T-cell (primary cell): ENCODE measurements around the gene RETN. TPM values are rescaled to one million over a fixed set of nuclear protein-coding genes. Genes with fewer than 3 reads are reported as not detected.

ENCODE experiments used
- ATAC-seq, 4 experiments: fragments of 200-7000 bp in 3 of 4; fragments of 150-1000 bp in 1 of 4; cut with Tn5 transposase; replicated peaks in 1 of 4; 1 replicate in 3 of 4; 2 replicates in 1 of 4; pipeline ENCODE4 v1.10.0; 2021; ENCODE audit warnings: moderate library complexity in 3 of 4, mild to moderate bottlenecking in 2 of 4, moderate number of reproducible peaks in 1 of 4
- CTCF ChIA-PET, 2 donors: fragments of 300-600 bp; sonication (Branson Sonifier 250); formaldehyde crosslinking; loops; one replicate each; lab custom pipeline; 2022; ENCODE audit warnings: antibody characterized with exemption in 2 of 2; lab: Charles Lee
- POLR2A ChIA-PET, 2 donors: fragments of 300-600 bp; sonication (Branson Sonifier 250); formaldehyde crosslinking; loops; one replicate each; lab custom pipeline; 2022; ENCODE audit warnings: antibody characterized with exemption in 2 of 2; lab: Charles Lee
- DNase-seq, 35 experiments: peaks; one replicate each; pipeline versions ENCODE4 v3.0.0 to v3.0.0-alpha.2; 2013 to 2023
- H3K27ac ChIP-seq: one replicate; pipeline ENCODE4 v1.5.1; 2013; ENCODE audit warnings: low read length
- H3K27me3 ChIP-seq, 2 experiments: replicated peaks in 1 of 2; 1 replicate in 1 of 2; 2 replicates in 1 of 2; pipeline versions ENCODE4 v1.6.1 to v1.7.0; 2013; ENCODE audit warnings: low read length in 1 of 2, mixed read lengths in 1 of 2; ENCODE audit not compliant: control insufficient read depth in 2 of 2, insufficient read depth in 2 of 2; ENCODE audit errors: extremely low read depth in 1 of 2
- H3K36me3 ChIP-seq, 2 donors: 1 replicate in 1 of 2; 2 replicates in 1 of 2; pipeline versions ENCODE4 v1.6.1 to v1.7.0; 2013; ENCODE audit warnings: low read length in 1 of 2; ENCODE audit not compliant: control insufficient read depth in 2 of 2, insufficient read depth in 1 of 2; ENCODE audit errors: extremely low read depth in 1 of 2
- H3K4me1 ChIP-seq, 2 experiments: 1 replicate in 1 of 2; 2 replicates in 1 of 2; pipeline versions ENCODE4 v1.6.1 to v1.7.0; 2013; ENCODE audit warnings: low read length in 2 of 2, mixed read lengths in 1 of 2; ENCODE audit not compliant: insufficient read depth in 2 of 2, control insufficient read depth in 1 of 2; ENCODE audit errors: extremely low read depth in 1 of 2
- H3K4me3 ChIP-seq, 2 donors: 1 replicate in 1 of 2; 2 replicates in 1 of 2; pipeline versions ENCODE4 v1.5.1 to v1.7.0; 2013; ENCODE audit warnings: mild to moderate bottlenecking in 2 of 2, low read length in 1 of 2, moderate library complexity in 1 of 2; ENCODE audit not compliant: control insufficient read depth in 1 of 2; ENCODE audit errors: extremely low read depth in 1 of 2
- H3K9me3 ChIP-seq: 2 replicates; pipeline ENCODE4 v1.7.0; 2013
- H3K27ac Mint-ChIP-seq, 2 donors: one replicate each; pipeline ENCODE4 v1.8.0; 2020 to 2021; ENCODE audit warnings: mild to moderate bottlenecking in 2 of 2, mixed read lengths in 2 of 2
- H3K27me3 Mint-ChIP-seq, 2 donors: one replicate each; pipeline ENCODE4 v1.8.0; 2021 to 2022; ENCODE audit warnings: mixed read lengths in 2 of 2
- H3K36me3 Mint-ChIP-seq: one replicate; pipeline ENCODE4 v1.8.0; 2021; ENCODE audit warnings: mixed read lengths
- H3K4me1 Mint-ChIP-seq, 3 donors: one replicate each; pipeline ENCODE4 v1.8.0; 2020 to 2022; ENCODE audit warnings: mixed read lengths in 3 of 3, mild to moderate bottlenecking in 1 of 3
- H3K4me3 Mint-ChIP-seq, 3 donors: one replicate each; pipeline ENCODE4 v1.8.0; 2020 to 2022; ENCODE audit warnings: mild to moderate bottlenecking in 3 of 3, mixed read lengths in 3 of 3, moderate library complexity in 3 of 3
- H3K9me3 Mint-ChIP-seq, 3 donors: one replicate each; pipeline ENCODE4 v1.8.0; 2020 to 2022; ENCODE audit warnings: mixed read lengths in 3 of 3
- whole genome bisulfite sequencing: methylation state at CpG from one replicate; pipeline ENCODE4 v1.1.5; 2013; ENCODE audit warnings: missing lambda C conversion rate; ENCODE audit not compliant: insufficient coverage; 5-methylcytosine and 5-hydroxymethylcytosine counted together
- total RNA-seq, 35 experiments: library from RNA in 6 of 35; stranded (reverse) in 6 of 35; fragments of 120-200 nt in 1 of 35; gene quantifications; one replicate each; pipeline versions ENCODE4 v1.2.1 to v1.2.4 and lab custom pipeline; 2013 to 2026

RETN gene
- total RNA-seq, 5 donors from 2014 or later (not counting 1 experiment from before 2014, with no cell fraction given): 1.6 TPM; not detected in 4

DNA sequence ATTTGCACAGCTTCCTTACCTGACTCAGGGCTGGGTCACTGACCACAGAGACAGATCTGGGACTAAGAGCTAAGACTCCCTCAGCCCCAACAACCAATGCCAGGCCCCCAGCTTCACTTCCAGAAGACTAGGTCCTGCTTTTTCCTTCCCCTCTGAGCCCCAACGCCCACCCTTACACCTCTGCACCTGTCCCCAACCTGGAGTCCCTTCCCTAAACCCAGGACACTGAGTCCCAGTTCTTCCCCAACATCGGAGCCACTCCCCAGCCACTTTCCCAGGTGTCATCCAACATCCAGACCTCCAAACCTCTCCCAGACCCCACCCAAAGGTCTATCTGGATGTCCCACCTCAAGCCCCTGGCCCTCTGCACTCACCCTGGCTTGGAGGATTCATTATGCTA is 30.2 kb downstream of the RETN start:
- H3K27ac Mint-ChIP-seq: no peak overlapping the region
- Histone ChIP-seq H3K36me3 (no peaks in the 10 kb centered on the region), H3K4me3 (no peak overlapping the region), H3K27ac (no peak overlapping the region), H3K4me1 (peaks cover 0 to 10% of the 10 kb centered on the region in 2 experiments), H3K27me3 (peaks cover 0 to 39% of the 10 kb centered on the region in 2 experiments), H3K9me3 (no peaks in the 10 kb centered on the region)
- no peaks in the 10 kb centered on the region for H3K36me3 Mint-ChIP-seq
- 56% methylated on average over 2 of the region's 2 CpGs for WGBS
- H3K9me3 Mint-ChIP-seq: no peaks in the 10 kb centered on the region
- peaks cover 17 to 34% (median 32%) of the 10 kb centered on the region in 3 donors for H3K4me1 Mint-ChIP-seq
- no peak overlapping the region for H3K4me3 Mint-ChIP-seq
- no peak for ATAC-seq
- peaks cover 3 to 13% of the 10 kb centered on the region in 2 donors for H3K27me3 Mint-ChIP-seq
- DNase-seq: no peak
- CTCF ChIA-PET: no interaction called here
- POLR2A ChIA-PET: no interaction called here

DNA sequence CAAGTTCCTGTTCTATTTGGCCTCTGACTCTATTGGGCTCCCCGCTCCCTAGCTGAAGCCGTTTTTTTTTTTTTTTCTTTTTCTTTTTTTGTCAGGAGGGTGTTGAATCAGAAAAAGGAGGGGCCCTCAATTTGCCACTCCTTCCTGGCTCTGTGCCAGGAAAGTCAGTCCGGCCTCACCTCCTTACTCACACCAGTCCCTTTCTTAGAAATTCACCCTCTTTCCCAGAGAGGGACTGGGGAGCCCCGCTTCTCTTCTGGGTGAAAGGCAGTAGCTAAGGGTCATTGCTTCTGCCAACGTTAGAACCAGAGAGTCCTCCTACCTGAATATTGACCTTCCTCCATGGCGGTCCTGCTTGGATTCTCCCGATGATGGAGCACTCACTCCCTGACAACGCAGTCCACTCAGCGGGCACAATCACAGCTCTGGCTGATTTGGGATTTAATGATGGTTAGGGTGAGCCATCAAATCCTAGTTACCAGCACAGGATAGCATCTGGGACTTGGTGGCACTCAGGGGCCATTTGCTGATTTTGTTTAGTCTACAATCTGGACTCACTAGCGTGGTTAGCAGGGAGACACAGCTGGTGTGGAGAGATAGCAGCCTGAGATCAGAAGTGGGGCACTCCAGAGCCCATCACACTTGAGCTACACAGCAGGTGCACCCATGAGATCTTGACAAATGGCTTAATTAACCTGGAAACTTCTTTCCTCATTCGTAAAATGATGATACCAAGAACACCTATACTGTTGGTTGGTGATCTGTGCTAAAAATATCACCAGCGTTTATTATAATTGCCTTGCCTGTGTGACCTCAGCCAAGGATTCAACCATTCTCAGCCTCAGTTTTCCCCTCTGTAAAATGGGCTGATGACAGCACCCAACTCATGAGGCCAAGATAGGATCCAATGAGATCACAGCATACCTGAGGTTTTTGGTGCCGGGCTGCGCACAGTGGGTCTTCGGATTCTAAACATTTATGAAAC is 30.9 kb downstream of the RETN start:
- ATAC-seq (no peak), DNase-seq (no peak)
- Histone ChIP-seq H3K27me3 (peaks cover 0 to 37% of the 10 kb centered on the region in 2 experiments), H3K9me3 (no peaks in the 10 kb centered on the region), H3K4me1 (peaks cover 0 to 10% of the 10 kb centered on the region in 2 experiments), H3K4me3 (no peak overlapping the region), H3K36me3 (no peaks in the 10 kb centered on the region), H3K27ac (no peak overlapping the region)
- Mint-ChIP-seq H3K4me3 (no peak overlapping the region), H3K27ac (peak overlapping the region in 1 of 2 donors; percentile 45), H3K27me3 (peaks cover 3 to 13% of the 10 kb centered on the region in 2 donors), H3K4me1 (peaks cover 19 to 38% (median 34%) of the 10 kb centered on the region in 3 donors), H3K36me3 (no peaks in the 10 kb centered on the region), H3K9me3 (no peaks in the 10 kb centered on the region)
- WGBS: 60% methylated on average over 3 of the region's 15 CpGs
- CTCF ChIA-PET: interaction anchor here in 1 of 2 donors (0.7 kb wide), 1 partner anchor 89 kb away, joined by 4 read pairs; no protein-coding TSS in a partner anchor
- POLR2A ChIA-PET: no interaction called here

DNA sequence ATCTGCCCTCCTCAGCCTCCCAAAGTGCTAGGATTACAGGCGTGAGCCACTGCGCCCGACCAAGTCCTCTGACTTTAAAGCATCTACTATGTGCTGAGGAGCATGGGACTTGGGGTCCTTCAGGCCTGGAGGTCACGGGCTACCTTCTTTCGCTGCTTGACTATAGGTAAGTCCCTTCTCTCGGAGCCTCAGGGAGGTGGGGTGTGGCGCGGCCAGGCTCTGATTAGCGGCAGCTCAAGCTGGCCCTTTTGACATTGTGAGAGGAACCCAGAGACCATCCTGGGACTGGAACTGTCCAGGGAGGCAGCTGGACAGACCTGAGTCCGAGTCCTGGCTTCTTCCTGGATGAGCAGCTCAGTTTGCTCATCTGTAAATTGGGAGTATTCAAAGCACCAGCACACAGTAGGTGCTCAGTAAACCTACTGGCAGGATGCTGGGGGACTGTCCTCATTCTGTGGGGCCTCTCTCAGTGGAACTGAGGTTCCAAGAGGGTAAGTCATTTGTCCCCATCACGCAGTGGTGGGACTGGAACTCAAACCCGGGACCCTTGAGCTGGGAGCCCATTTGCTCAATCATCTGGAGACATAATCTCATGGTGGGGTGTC is 32.3 kb downstream of the RETN start:
- CTCF ChIA-PET: no interaction called here
- H3K4me1 ChIP-seq: peaks cover 4 to 24% of the 10 kb centered on the region in 2 experiments
- peaks cover 34 to 51% (median 47%) of the 10 kb centered on the region in 3 donors for H3K4me1 Mint-ChIP-seq

DNA sequence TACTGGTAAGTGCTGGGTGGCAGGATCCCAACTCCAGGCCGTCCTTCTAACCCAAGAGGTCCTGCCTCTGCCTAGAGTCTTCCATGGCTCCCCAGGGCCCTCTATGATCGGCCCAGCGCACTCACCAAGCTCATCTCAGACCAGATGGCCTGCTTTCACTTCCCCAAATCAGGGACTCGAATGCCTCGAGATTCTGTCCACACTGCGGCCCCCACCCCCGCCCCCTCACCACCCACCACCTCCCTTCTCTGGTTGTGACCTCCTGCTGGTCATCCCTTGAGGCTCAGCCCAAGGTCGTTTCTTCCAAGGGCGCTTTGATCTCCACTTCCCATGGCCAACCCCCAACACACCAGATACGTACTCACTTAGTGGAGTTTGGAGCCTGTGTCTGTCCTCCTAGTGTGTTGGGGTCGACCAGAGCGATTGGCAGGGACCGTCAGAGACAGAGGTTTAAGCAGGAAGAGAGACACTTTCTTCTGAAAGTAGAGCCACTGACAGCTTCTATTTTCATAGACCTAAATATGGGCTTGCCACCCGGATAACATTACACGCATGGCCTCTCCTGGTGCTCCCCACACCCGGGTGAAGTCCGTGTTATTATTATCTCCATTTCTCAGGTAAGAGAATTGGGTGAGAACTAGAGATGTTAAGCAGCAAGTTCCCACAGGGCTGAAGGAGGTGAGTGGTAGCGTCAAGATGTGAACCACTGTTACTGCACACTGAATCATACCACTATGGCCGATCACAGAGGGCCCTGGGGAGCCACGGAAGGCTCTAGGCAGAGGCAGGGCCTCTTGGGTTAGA is 33.0 kb downstream of the RETN start, which contains the start of gene FCER2:
FCER2 (minus strand) TSS at position 478 of the 804 bp plus-strand sequence. CDS start 2,371 bp downstream, outside the sequence.
- ATAC-seq (no peak), DNase-seq (no peak)
- H3K4me3 Mint-ChIP-seq: no peak within 1 kb of the TSS
- POLR2A ChIA-PET: no interaction called here
- WGBS: 75% methylated on average over 6 of the region's 20 CpGs
- Histone ChIP-seq H3K4me3 (no peak within 1 kb of the TSS), H3K4me1 (peaks cover 11 to 31% of the 10 kb centered on the region in 2 experiments), H3K36me3 (no peaks in the 10 kb centered on the region), H3K27ac (no peak within 1 kb of the TSS), H3K9me3 (no peaks in the 10 kb centered on the region), H3K27me3 (peaks cover 0 to 27% of the 10 kb centered on the region in 2 experiments)
- H3K27me3 Mint-ChIP-seq: peaks cover 3 to 10% of the 10 kb centered on the region in 2 donors
- peak within 1 kb of the TSS; percentile 8 to 45 for H3K27ac Mint-ChIP-seq
- H3K4me1 Mint-ChIP-seq: peaks cover 41 to 58% (median 51%) of the 10 kb centered on the region in 3 donors
- no peaks in the 10 kb centered on the region for H3K9me3 Mint-ChIP-seq
- CTCF ChIA-PET: no interaction called here
- no peaks in the 10 kb centered on the region for H3K36me3 Mint-ChIP-seq

More for the DNA sequence above, 32.3 kb downstream of the RETN start:
- Mint-ChIP-seq H3K9me3 (no peaks in the 10 kb centered on the region), H3K27ac (no peak overlapping the region), H3K36me3 (no peaks in the 10 kb centered on the region), H3K27me3 (peaks cover 3 to 13% of the 10 kb centered on the region in 2 donors), H3K4me3 (no peak overlapping the region)
- ATAC-seq: no peak
- Histone ChIP-seq H3K4me3 (no peak overlapping the region), H3K27ac (no peak overlapping the region), H3K9me3 (no peaks in the 10 kb centered on the region), H3K36me3 (no peaks in the 10 kb centered on the region), H3K27me3 (peaks cover 0 to 33% of the 10 kb centered on the region in 2 experiments)
- no peak for DNase-seq
- POLR2A ChIA-PET: no interaction called here
- WGBS: 96% methylated on average over 11 of the region's 12 CpGs

DNA sequence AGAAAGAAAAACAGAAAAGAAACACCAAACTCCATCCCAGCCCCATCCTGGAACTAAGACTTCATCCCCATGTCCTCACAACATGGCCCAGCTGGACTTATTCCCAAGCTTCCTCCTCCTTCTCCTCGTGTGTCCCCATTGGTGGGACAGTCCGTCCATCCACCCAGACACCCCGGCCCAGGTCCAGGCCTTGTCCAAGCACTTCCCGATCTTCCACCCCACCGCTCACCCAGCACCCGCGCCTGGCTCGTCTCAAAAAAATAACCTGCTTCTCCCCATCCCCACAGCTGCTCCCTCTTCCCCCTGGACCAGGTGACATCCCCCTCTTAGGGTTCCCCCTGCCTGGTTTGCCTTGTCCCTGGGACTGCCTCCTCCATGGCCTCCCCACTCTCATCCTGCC is 34.5 kb downstream of the RETN start:
- peak overlapping the region; percentile 59 to 71 for H3K27ac Mint-ChIP-seq
- Histone ChIP-seq H3K36me3 (no peaks in the 10 kb centered on the region), H3K4me3 (no peak overlapping the region), H3K9me3 (no peaks in the 10 kb centered on the region), H3K4me1 (peaks cover 12 to 46% of the 10 kb centered on the region in 2 experiments), H3K27me3 (peaks cover 0 to 21% of the 10 kb centered on the region in 2 experiments), H3K27ac (no peak overlapping the region)
- no peak for ATAC-seq
- no peaks in the 10 kb centered on the region for H3K9me3 Mint-ChIP-seq
- WGBS: 90% methylated on average over 5 of the region's 8 CpGs
- H3K36me3 Mint-ChIP-seq: no peaks in the 10 kb centered on the region
- ChIA-PET CTCF (no interaction called here), POLR2A (interaction anchor here in 1 of 2 donors (0.7 kb wide), 1 partner anchor 1603 kb away, joined by 4 read pairs; no protein-coding TSS in a partner anchor)
- peaks cover 3 to 8% of the 10 kb centered on the region in 2 donors for H3K27me3 Mint-ChIP-seq
- H3K4me1 Mint-ChIP-seq: peaks cover 47 to 64% (median 60%) of the 10 kb centered on the region in 3 donors
- DNase-seq: no peak
- H3K4me3 Mint-ChIP-seq: no peak overlapping the region
